Posterior vena cava (tissue), 2 donors: ENCODE results near the gene EXOC5. TPM values are rescaled to one million over a fixed set of nuclear protein-coding genes. Genes with fewer than 3 reads are reported as not detected.

ENCODE experiments used
- DNase-seq: peaks from one replicate; pipeline ENCODE4 v3.0.0-alpha.2; 2020; ENCODE audit warnings: low spot score
- intact Hi-C, 2 donors: fragments of 100-400 bp; cut with DNase I; formaldehyde crosslinking; loops; one replicate each; pipeline versions ENCODE4 v1.14.1 to v1.14.2; 2022 to 2023
- long read RNA-seq, 2 donors: library from polyadenylated mRNA; unstranded; transcript quantifications; one replicate each; pipeline ENCODE4 v2.0.0, GENCODE V29; 2020 to 2021
- total RNA-seq, 2 donors: library from RNA; stranded (reverse); fragmentation: NEBNext Ultra II Directional; extraction: Animal tissue kit (Norgen Biotek cat#: 25700); gene quantifications; one replicate each; pipeline ENCODE4 v1.2.1, GENCODE V29; 2021
- donor health status: DM: yes; HTN: yes; CAD: no.
- donor health status: DM: yes; HTN: yes; CAD: no.

The EXOC5 gene
- 10 to 100 TPM; 81.3 to 98.6 TPM for total RNA-seq
- long read RNA-seq, donor 1, full-length matches to known transcripts, result 8 of 16 reads
- long read RNA-seq, donor 1, partial matches to known transcripts, result 4 of 16 reads
- long read RNA-seq, donor 1, other reads (novel, unspliced or antisense), result 4 of 16 reads
- long read RNA-seq, donor 2, full-length matches to known transcripts, result 2 of 15 reads
- long read RNA-seq, donor 2, partial matches to known transcripts, result 11 of 15 reads
- long read RNA-seq, donor 2, other reads (novel, unspliced or antisense), result 2 of 15 reads

GRCh38 chr14:57268161-57269069 lies at the start of gene EXOC5, which contains the start of gene AP5M1:
TSS of gene EXOC5 (minus strand) at chr14:57268905. CDS start at chr14:57268648, 257 bp downstream.
TSS of gene AP5M1 (plus strand) at chr14:57268971. CDS start at chr14:57269315, 344 bp downstream.
- intact Hi-C loops, result no loop called here
- peak; percentile 98 for DNase-seq

DNA sequence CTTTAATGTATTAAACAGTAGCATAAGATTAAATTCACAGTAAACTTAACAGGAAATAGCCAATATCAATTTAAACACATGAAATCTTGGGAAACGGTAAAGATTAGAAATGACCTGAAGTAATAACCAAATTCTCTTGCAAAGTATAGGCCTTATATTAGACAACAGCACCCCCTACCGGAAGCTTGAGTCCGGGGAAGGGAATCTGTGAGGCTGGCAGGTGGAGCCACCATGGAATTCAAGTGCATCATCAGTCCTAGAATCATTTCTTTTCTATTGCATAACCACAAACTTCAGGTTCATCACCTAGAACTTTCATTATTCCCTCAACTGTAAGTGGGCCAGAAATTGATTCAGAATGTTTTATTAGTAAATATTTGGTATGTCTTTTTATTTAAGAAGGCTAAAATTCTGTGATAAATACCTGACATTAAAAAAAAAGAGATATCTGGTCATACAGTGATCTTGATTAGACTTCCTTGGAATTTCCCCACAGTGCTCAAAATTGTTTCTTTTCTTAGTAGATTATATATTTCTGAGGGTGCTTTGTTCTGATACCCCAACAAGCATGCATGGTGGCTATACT lies 48.6 kb upstream of the EXOC5 start:
- no peak for DNase-seq
- intact Hi-C loops, result no loop called here

DNA sequence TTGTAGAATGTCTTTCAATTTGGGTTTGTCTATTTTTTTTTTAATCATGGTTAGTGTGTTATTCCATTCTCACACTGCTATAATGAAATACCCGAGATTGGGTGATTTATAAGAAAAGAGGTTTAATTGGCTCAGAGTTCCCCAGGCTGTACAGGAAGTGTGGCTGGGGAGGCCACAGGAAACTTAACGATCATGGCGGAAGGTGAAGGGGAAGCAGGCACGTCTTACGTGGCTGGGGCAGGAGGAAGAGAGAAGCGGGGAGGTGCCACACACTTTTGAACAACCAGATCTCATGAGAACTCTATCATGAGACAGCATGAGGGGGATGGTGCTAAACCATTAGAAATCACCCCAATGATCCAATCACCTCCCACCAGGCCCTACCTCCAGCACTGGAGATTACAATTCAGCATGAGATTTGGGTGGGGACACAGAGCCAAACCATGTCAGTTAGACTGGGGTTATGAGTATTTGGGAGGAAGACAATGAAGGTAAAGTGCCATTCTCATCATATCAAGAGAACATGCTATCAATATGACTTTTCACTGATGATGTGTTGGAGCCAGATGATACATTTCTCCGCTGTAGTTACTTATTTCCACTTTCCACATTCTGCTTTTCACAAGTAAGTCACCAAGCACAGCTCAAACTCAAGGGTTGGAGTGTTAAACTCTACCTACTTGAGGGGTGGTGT lies 45.8 kb upstream of the EXOC5 start:
- DNase-seq, result no peak
- intact Hi-C loops, result no loop called here

- intact Hi-C loops, result no loop called here
These were observed 34.2 kb upstream of the EXOC5 start for GRCh38 chr14:57302883-57303282.

DNA sequence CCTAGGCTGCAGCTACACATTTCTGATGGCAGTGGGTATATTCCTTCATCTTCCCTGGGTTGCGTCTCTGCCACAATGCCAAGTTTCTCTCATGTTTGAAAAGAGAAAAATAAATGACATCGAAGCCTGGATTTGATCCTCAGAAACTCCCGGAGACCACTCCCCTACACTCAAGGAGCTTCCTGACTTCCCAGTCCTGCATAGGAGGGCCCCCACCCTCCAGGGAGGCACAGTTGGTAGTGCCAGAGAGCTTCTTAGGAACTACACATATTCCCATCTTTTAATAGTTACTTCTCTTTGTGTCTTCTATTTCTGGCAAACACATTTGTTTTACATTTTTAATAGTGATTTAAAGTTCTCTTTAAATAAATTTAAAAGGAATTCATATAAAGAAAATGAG lies 30.8 kb upstream of the EXOC5 start:
- intact Hi-C loops, result no loop called here
- no peak for DNase-seq

More at GRCh38 chr14:57302883-57303282, 34.2 kb upstream of the EXOC5 start:
- no peak for DNase-seq

DNA sequence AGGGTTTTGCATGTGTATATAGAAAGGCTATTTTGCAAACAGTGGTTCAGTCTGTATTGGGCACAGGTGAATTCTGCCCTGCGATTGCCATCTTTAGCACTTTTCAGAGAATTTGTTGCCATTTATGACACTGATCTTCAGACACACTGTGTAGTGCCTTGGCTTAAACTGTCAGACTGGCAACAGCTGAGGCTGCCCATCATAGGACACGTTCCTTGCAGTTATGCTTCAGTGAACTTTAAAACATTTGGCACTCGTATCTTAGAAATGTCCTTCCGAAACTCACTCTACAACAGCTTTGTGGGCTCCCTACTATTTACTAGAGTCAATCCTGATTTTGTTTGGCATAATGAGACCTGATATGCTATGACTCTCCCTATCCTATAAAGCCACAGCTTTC lies 29.1 kb upstream of the EXOC5 start:
- intact Hi-C loops, result no loop called here
- DNase-seq, result no peak

- no peak for DNase-seq
- intact Hi-C loops, result no loop called here
These were observed 26.5 kb upstream of the EXOC5 start for GRCh38 chr14:57295239-57295638.

DNA sequence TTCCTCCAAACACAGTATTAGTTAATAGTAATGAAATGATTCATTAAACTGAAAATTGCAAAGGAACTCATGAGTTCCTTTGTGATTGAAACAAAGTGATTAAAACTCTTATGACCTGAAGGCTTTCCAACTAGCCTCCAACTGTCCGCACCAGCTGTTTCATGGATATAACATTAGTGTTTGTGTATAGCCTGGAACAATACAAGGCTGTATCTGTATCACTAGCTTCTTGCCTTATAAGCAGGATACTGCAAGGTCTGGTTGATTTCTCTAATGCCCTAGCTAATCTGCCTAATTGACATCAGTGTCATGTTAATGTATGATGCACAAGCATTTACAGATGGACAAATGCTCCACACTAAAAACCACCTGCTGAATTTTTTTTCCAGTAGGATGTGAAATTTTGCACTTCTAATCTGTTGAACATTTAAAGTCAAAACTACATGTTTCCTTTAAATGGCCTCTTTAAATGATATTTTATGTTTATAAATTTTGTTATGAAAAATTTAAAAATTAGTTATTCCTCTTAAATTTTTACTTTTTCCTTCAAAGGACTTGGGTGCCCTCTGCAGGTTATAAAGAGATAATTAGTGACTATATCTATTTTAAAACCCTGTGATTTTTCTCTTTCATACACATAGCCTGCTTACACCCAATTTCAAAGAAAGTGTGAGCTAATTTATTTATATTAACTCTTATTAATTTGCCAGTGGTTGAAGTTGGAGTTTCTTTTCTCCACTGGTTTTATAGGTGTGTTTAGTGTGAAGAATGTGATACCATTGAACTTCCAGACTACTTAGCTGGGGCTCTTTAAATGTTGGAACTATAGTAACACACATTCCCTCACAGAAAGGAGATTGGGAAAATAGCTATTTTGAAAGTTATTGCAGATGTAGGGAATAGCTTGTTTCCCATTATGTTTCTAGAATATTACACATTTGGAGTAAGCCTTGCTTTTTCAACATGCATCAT lies 25.4 kb upstream of the EXOC5 start:
- DNase-seq, result no peak
- intact Hi-C loops, result loop anchor here in 1 of 2 donors (5.0 kb wide), 1 partner anchor 798 kb away; no protein-coding TSS in a partner anchor

DNA sequence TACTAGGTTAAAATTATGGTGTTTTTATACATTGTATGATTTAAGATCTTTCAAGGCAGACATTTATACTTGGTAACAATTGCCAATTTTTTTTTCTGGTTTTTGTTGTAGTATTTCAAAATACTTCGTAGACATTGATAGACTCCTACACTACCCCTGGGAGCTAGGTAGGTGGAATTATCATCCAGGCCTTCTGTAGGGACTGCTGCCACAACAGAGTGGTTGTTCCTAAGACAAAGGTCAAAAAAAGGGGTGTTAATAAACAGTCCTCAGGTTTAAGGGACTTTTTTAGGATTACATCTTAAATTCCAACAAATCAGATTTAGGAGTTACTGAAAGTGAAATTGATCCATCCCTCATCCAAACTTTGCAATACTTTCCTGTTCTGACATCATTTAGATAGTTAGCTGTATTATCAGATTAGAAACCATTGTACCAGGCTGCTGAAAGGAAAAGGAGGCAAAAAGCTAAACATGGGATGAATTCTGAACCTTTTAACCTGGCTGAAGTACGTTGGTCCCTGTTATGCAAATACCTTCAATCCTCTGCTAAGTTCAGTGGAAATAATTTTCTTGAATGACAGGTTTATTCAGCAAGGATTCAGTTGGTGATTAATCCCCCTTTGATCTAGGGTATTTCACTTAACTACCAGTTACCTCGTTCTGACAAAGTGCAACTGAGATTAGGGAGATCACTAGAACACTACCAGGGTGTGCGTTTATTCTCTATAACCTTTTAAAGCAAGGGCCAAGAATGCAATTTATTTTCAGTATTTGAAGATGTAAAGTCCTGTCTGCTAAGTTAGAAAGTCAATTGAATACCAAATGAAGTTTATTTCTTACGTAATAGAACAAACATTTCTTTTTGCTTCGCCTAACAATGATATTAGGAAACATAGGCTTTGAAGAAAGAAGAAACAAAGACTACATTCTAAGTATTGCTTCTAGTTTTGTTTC lies 23.3 kb upstream of the EXOC5 start:
- intact Hi-C loops, result loop anchor here in 1 of 2 donors (5.0 kb wide), 1 partner anchor 800 kb away; no protein-coding TSS in a partner anchor
- no peak for DNase-seq

- no peak for DNase-seq
- intact Hi-C loops, result loop anchor here in 1 of 2 donors (5.0 kb wide), 1 partner anchor 802 kb away; no protein-coding TSS in a partner anchor
These were observed 22.0 kb upstream of the EXOC5 start for GRCh38 chr14:57290751-57291150.

- intact Hi-C loops, result no loop called here
- DNase-seq, result no peak
These were observed 19.0 kb upstream of the EXOC5 start for GRCh38 chr14:57287745-57288144.

DNA sequence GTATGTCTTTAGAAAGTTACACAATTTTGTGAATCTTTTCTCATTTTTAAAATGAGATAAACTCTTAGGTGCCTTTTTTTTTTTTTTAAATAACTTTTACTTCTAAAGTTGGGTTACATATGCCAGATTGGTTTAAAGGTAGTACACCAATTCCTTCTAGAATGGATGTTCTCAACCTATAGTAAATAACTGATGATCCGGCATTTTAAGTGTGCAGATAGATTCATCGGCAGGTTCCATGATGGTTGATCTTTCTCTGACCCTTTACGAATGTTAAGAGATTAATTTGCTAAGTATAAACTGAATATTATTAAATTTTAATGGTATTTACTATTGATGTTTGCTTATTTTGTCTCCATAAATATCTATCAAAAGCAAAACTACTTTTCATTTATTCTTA lies 8.4 kb upstream of the EXOC5 start:
- no peak for DNase-seq
- intact Hi-C loops, result no loop called here

GRCh38 chr14:57275023-57275664 lies 6.4 kb upstream of the EXOC5 start:
- intact Hi-C loops, result no loop called here
- DNase-seq, result no peak

GRCh38 chr14:57274551-57274950 lies 5.8 kb upstream of the EXOC5 start:
- intact Hi-C loops, result no loop called here
- DNase-seq, result no peak

- intact Hi-C loops, result no loop called here
- DNase-seq, result no peak
These were observed 4.5 kb upstream of the EXOC5 start for GRCh38 chr14:57273236-57273635.

DNA sequence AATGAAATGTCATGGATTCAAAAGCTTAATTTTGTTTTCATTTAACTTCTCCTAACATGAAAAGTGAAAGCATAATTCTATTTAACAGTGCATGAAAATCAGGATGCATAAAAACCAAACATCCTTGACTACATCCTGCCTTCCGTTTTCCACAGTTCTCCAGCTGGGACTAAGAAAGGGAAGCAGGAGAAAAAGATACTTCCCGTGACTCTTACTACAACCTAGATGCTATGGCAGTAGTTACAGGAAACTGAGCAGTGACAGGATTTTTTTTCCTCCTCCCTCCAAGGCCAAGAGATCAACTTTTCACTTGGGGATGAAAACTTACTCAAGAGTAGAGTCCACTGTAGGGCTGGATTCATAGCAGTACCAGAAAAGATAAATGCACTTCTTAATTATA lies 2.6 kb downstream of the EXOC5 start:
- DNase-seq, result no peak
- intact Hi-C loops, result no loop called here

DNA sequence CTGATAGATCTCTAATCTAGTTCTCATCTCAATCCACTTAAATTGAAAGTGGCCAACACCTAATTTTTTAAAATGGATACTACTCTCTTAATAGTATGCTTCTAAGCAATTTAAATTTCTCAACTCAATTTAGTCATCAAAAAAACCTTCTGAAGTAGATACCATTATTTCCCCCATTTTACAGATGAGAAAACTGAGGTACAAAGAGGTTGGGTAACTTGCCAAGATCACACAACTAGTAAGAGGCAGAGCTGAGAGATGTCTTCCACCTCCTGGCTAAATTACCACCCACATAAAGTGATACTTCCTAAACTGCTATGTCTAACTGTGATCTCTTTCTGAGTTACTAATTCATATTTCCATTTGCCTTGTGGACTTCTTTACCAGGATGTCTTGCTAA lies 6.6 kb downstream of the EXOC5 start:
- intact Hi-C loops, result no loop called here
- DNase-seq, result no peak
